Left lung (tissue), 10 donors: Measurements from ENCODE around the gene GPX4. TPM values are rescaled to one million over a fixed set of nuclear protein-coding genes. Genes with fewer than 3 reads are reported as not detected.

Experiments
- ATAC-seq: fragments of 200-7000 bp; cut with Tn5 transposase; one replicate; pipeline ENCODE4 v1.9.1; 2020; ENCODE audit warnings: moderate library complexity
- DNase-seq, 4 donors: peaks; one replicate each; pipeline ENCODE4 v3.0.0-alpha.2; 2013 to 2020
- H3K27ac ChIP-seq, 2 donors: fragments of 200-600 bp; sonication (generic) in 1 of 2; one replicate each; pipeline versions ENCODE4 v1.5.0 to v1.8.0; 2020 to 2021
- H3K27me3 ChIP-seq, 2 donors: fragments of 200-600 bp; sonication (generic) in 1 of 2; one replicate each; pipeline versions ENCODE4 v1.5.0 to v1.8.0; 2020 to 2021
- H3K36me3 ChIP-seq, 2 donors: fragments of 200-600 bp; sonication (generic) in 1 of 2; one replicate each; pipeline versions ENCODE4 v1.5.0 to v1.8.0; 2020 to 2021
- H3K4me1 ChIP-seq, 2 donors: fragments of 200-600 bp; one replicate each; pipeline ENCODE4 v1.8.0; 2021
- H3K4me3 ChIP-seq, 2 donors: fragments of 200-600 bp; sonication (generic) in 1 of 2; one replicate each; pipeline versions ENCODE4 v1.5.0 to v1.8.0; 2020 to 2021; ENCODE audit warnings: mild to moderate bottlenecking in 1 of 2
- H3K9me3 ChIP-seq, 2 donors: fragments of 200-600 bp; sonication (generic) in 1 of 2; one replicate each; pipeline versions ENCODE4 v1.5.0 to v1.8.0; 2020 to 2021
- intact Hi-C, 2 donors: fragments of 100-400 bp; cut with DNase I; formaldehyde crosslinking; loops; one replicate each; pipeline versions ENCODE4 v1.11.2 to v1.14.2; 2022
- polyA plus RNA-seq, 6 donors: library from polyadenylated mRNA; unstranded; fragments of 120-200 nt; gene quantifications; one replicate each; pipeline ENCODE4 v1.2.1, GENCODE V29; 2013; ENCODE audit not compliant: insufficient read length in 6 of 6
- total RNA-seq, 2 donors: library from RNA; stranded (reverse); fragmentation: NEBNext Ultra II Directional; extraction: Animal tissue kit (Norgen Biotek cat#: 25700); gene quantifications; one replicate each; pipeline ENCODE4 v1.2.1, GENCODE V29; 2021
- TF ChIP-seq, protein P1 (sequence below), 2 donors: fragments of 200-600 bp; sonication (generic) in 1 of 2; IDR thresholded peaks; one replicate each; pipeline versions ENCODE4 v1.5.0 to v1.8.0; 2021; ENCODE audit warnings: antibody characterized with exemption in 2 of 2
- donor health status: DM: no; HTN: yes; CAD: no.
- donor health status: DM: no; HTN: no; CAD: no.

Gene GPX4
- total and polyA plus RNA-seq, 8 donors: 146 to 365 (median 213) TPM

DNA sequence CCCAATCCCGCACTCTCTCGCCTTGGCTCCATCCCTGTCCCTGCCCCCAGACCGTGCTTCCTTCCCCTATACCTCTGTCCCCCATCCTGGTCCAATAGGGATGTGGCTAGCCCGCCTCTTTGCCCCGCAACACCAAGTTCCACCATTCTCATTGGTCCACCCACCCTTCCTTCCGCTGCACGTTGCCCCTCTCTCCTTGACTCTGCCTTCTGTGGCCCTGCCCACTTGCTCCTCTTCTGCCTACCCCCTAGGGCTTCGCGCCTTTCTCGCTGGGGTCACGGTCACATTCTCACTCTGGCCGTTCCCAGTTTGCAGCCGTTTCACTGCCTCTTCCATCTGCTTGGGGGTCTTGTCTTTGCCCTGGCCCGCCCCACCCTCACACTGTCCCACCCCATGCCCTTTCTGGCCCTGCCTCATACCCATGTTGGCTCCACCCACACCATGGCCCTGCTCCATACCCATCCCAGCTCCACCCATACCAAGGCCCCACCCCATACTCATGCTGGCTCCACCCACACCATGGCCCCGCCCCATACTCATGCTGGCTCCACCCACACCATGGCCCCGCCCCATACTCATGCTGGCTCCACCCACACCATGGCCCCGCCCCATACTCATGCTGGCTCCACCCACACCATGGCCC, 41.3 kb upstream of the GPX4 start:
- Histone ChIP-seq H3K36me3 (peaks cover 0 to 21% of the 10 kb centered on the region in 2 donors), H3K27me3 (peaks cover 4 to 5% of the 10 kb centered on the region in 2 donors), H3K4me3 (no peak overlapping the region), H3K27ac (no peak overlapping the region), H3K9me3 (peaks cover 0 to 17% of the 10 kb centered on the region in 2 donors), H3K4me1 (peaks cover 6 to 36% of the 10 kb centered on the region in 2 donors)
- intact Hi-C loops: no loop called here
- peak in 1 of 4 donors; percentile 77 for DNase-seq
- TF ChIP-seq, protein P1, sequence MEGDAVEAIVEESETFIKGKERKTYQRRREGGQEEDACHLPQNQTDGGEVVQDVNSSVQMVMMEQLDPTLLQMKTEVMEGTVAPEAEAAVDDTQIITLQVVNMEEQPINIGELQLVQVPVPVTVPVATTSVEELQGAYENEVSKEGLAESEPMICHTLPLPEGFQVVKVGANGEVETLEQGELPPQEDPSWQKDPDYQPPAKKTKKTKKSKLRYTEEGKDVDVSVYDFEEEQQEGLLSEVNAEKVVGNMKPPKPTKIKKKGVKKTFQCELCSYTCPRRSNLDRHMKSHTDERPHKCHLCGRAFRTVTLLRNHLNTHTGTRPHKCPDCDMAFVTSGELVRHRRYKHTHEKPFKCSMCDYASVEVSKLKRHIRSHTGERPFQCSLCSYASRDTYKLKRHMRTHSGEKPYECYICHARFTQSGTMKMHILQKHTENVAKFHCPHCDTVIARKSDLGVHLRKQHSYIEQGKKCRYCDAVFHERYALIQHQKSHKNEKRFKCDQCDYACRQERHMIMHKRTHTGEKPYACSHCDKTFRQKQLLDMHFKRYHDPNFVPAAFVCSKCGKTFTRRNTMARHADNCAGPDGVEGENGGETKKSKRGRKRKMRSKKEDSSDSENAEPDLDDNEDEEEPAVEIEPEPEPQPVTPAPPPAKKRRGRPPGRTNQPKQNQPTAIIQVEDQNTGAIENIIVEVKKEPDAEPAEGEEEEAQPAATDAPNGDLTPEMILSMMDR (IDR thresholded peaks at IDR 0.05): no peak
- no peak for ATAC-seq

DNA sequence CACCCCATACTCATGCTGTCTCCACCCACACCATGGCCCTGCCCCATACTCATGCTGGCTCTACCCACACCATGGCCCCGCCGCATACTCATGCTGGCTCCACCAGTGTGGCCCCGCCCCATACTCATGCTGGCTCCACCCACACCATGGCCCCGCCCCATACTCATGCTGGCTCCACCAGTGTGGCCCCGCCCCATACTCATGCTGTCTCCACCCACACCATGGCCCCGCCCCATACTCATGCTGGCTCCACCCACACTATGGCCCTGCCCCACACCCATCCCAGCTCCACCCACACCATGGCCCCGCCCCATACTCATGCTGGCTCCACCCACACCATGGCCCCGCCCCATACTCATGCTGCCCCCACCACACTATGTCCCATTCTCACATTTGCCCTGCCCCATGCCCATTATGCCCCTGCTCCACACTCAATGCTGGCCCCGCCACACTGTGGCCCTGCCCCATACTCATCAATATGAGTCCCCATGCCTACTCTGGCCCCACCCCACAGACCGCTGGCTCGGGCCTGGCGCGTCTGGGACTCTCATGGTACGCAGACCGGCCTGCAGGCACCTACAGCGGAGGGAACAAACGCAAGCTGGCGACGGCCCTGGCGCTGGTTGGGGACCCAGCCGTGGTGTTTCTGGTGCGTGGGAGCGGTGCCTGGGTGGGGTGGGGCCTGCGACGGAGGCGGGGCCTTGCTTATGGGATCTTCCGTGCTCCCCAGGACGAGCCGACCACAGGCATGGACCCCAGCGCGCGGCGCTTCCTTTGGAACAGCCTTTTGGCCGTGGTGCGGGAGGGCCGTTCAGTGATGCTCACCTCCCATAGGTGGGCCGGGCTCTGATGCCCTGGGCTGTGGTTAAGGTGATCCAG, 40.5 kb upstream of the GPX4 start:
- TF ChIP-seq, protein P1 (IDR thresholded peaks at IDR 0.05): no peak
- intact Hi-C loops: no loop called here
- H3K4me1 ChIP-seq: peaks cover 6 to 41% of the 10 kb centered on the region in 2 donors
- H3K4me3 ChIP-seq: no peak overlapping the region
- H3K27me3 ChIP-seq: peaks cover 4 to 11% of the 10 kb centered on the region in 2 donors
- ATAC-seq (no peak), DNase-seq (peak in 1 of 4 donors; percentile 85)
- H3K27ac ChIP-seq: no peak overlapping the region
- peaks cover 0 to 10% of the 10 kb centered on the region in 2 donors for H3K9me3 ChIP-seq
- peaks cover 0 to 13% of the 10 kb centered on the region in 2 donors for H3K36me3 ChIP-seq

DNA sequence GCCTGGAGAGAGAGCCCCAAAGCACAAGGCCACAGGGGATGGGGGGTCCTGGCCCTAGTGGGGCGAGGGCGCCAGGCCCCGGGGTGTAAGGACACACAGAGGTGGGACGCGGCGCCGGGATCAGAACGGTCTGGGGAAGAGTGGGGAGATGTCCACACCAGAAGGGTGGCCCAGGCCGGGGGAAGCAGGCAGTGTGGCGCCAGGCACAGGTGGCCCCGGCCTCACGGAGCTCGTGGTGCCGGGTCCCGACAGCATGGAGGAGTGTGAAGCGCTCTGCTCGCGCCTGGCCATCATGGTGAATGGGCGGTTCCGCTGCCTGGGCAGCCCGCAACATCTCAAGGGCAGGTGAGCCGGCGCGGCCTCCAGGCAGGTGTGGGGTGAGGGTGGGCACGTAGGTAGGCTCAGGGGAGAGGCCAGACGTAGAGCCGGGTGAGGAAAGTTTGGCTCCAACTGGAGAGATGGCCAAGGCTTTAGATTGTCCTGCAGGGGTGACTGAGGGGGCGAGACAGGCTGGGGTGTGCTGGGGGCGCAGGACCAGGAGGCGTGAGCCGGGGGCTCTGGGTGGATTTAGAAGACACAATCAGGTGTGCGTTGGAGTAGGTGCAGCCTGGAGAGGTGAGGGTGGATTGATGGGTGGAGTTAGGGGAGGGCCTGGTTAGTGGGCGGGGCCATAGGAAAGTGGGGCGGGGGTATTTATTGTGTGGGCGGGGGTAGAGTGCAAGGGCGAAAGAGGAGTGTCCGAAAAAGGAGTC, 39.7 kb upstream of the GPX4 start:
- peaks cover 6 to 50% of the 10 kb centered on the region in 2 donors for H3K4me1 ChIP-seq
- H3K27ac ChIP-seq: no peak overlapping the region
- DNase-seq: no peak
- peaks cover 0 to 6% of the 10 kb centered on the region in 2 donors for H3K36me3 ChIP-seq
- TF ChIP-seq, protein P1 (IDR thresholded peaks at IDR 0.05): no peak
- peak; percentile 48 for ATAC-seq
- peaks cover 4 to 16% of the 10 kb centered on the region in 2 donors for H3K27me3 ChIP-seq
- peak overlapping the region in 1 of 2 donors; percentile 23 for H3K4me3 ChIP-seq
- intact Hi-C loops: no loop called here
- peaks cover 0 to 2% of the 10 kb centered on the region in 2 donors for H3K9me3 ChIP-seq

DNA sequence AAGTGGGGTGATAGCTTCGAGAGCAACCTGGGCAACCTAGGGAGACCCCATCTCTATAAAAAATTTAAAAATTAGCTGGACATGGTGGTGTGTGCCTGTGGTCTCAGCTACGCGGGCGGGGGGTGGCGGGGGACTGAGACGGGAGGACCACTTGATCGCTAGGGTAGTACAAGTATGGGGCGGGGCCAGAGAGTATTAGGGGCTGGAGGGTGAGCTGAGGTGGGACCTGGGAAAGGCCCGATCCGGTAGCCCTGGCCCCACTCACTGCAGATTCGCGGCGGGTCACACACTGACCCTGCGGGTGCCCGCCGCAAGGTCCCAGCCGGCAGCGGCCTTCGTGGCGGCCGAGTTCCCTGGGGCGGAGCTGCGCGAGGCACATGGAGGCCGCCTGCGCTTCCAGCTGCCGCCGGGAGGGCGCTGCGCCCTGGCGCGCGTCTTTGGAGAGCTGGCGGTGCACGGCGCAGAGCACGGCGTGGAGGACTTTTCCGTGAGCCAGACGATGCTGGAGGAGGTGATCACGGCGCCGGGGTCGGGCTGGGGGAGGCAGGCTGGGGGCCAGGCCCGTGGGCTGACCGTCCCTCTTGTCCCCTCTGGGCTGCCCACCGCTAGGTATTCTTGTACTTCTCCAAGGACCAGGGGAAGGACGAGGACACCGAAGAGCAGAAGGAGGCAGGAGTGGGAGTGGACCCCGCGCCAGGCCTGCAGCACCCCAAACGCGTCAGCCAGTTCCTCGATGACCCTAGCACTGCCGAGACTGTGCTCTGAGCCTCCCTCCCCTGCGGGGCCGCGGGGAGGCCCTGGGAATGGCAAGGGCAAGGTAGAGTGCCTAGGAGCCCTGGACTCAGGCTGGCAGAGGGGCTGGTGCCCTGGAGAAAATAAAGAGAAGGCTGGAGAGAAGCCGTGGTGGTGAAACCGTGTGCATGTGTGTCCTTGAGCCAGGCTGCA, 38.9 kb upstream of the GPX4 start:
- Histone ChIP-seq H3K4me3 (peak overlapping the region in 1 of 2 donors; percentile 23), H3K27ac (peak overlapping the region; percentile 53 to 65)

More for the DNA sequence above, 38.9 kb upstream of the GPX4 start:
- peak; percentile 81 for ATAC-seq
- DNase-seq: peak in 3 of 4 donors; percentile 64 to 96 (median 77)
- intact Hi-C loops: no loop called here
- H3K4me1 ChIP-seq: peaks cover 6 to 58% of the 10 kb centered on the region in 2 donors
- TF ChIP-seq, protein P1 (IDR thresholded peaks at IDR 0.05): peak; percentile 87 to 95
- no peaks in the 10 kb centered on the region for H3K9me3 ChIP-seq
- H3K36me3 ChIP-seq: no peaks in the 10 kb centered on the region
- H3K27me3 ChIP-seq: peaks cover 4 to 24% of the 10 kb centered on the region in 2 donors
